ENCODE results near the gene BCOR. TPM values are rescaled to one million over a fixed set of nuclear protein-coding genes. Genes with fewer than 3 reads are reported as not detected.

Gene BCOR
- total RNA-seq, 4 donors from 2014 or later, result 12.0 to 20.1 (median 17.4) TPM

DNA sequence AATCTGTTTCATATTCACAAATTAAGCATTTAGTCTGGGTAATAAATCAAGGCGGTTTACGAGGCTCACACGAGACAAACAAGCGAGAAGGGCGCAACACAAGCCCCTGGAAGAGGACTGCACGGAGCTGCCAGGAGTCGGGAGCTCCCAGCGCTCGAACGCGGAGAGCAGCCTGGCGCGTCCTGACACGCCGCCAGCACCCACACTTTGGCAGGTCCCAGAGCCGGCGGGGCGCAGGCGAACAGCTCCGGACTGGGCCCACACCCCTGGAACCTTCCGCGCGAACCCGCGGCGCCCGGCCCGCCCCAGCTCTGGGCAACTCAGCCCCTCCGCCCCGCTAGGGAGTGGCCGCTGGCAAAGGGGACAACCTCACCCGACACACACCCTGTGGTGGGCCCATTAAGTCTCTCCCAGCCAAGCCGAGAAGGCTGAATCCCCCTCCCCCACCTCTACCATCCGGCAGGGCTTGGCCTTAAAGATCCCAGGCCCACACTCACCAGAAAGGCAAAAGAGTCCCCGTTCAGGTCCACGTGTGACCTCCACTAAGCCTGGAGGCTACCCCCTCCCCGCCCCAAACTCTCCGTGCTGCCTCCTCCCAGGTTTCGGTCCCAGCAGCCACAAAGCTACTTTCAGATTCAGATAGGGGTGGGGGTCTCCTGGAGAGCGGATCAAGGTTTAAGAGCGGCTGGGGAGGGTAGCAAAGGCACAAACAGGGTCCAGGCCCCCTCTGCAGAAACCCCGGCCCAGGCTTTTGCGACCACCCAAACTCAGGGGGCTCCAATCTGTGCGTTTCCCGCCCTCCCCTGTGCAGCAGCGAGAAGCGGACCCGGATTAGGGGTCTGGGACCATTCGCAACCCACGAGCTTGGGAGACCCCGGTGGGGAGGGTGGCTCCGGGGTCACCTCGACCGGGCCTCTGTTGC is 47.5 kb upstream of the BCOR start:
- H3K36me3 ChIP-seq, result no peaks in the 10 kb centered on the region
- DNase-seq, result no peak
- peak overlapping the region; percentile 21 to 70 (median 47) for H3K27ac ChIP-seq
- TF ChIP-seq, protein P1, sequence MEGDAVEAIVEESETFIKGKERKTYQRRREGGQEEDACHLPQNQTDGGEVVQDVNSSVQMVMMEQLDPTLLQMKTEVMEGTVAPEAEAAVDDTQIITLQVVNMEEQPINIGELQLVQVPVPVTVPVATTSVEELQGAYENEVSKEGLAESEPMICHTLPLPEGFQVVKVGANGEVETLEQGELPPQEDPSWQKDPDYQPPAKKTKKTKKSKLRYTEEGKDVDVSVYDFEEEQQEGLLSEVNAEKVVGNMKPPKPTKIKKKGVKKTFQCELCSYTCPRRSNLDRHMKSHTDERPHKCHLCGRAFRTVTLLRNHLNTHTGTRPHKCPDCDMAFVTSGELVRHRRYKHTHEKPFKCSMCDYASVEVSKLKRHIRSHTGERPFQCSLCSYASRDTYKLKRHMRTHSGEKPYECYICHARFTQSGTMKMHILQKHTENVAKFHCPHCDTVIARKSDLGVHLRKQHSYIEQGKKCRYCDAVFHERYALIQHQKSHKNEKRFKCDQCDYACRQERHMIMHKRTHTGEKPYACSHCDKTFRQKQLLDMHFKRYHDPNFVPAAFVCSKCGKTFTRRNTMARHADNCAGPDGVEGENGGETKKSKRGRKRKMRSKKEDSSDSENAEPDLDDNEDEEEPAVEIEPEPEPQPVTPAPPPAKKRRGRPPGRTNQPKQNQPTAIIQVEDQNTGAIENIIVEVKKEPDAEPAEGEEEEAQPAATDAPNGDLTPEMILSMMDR (IDR thresholded peaks at IDR 0.05), result no peak
- no peak for TF ChIP-seq POLR2A (IDR thresholded peaks at IDR 0.05)
- intact Hi-C loops (cut with DNase I), result no loop called here
- H3K9me3 ChIP-seq, result no peaks in the 10 kb centered on the region
- peak overlapping the region; percentile 44 to 63 (median 49) for H3K4me3 ChIP-seq
- peaks cover 10 to 69% (median 19%) of the 10 kb centered on the region in 3 donors for H3K4me1 ChIP-seq
- peaks cover 0 to 11% (median 0%) of the 10 kb centered on the region in 4 donors for H3K27me3 ChIP-seq
- WGBS, 2 donors, result 10% methylated on average over 4 of the region's 54 CpGs; no CpG with 5 or more reads in 1 of the 2 donors

DNA sequence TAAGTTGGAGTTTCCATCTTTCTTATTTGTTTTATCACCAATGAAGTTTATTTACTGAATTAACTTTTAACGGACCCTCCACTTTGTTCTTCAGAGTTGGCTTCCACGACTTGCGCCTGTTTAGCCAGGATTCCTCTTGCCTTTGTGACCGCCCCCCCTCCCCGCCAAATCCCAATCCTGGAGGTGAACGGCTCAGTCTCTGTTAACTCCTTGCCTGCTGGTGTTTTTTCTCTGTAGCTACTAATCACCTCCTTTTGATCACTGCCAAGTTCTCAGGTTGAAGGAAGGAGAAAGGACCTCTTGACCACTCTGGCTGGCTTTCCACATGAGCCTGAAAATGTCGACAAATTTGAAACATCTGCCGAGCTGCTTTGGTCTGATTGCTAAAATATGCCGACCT is 46.8 kb upstream of the BCOR start:
- WGBS, 2 donors, result 33 to 34% methylated on average over 5 to 9 of the region's 9 CpGs
- peaks cover 0 to 11% (median 0%) of the 10 kb centered on the region in 4 donors for H3K27me3 ChIP-seq
- peak overlapping the region in 1 of 4 donors; percentile 70 for H3K27ac ChIP-seq
- intact Hi-C loops (cut with DNase I), result no loop called here
- DNase-seq, result no peak
- peaks cover 10 to 69% (median 19%) of the 10 kb centered on the region in 3 donors for H3K4me1 ChIP-seq
- TF ChIP-seq, protein P1 (IDR thresholded peaks at IDR 0.05), result no peak
- TF ChIP-seq POLR2A (IDR thresholded peaks at IDR 0.05), result no peak
- H3K4me3 ChIP-seq, result peak overlapping the region in 3 of 4 donors; percentile 45 to 63 (median 53)
- no peaks in the 10 kb centered on the region for H3K36me3 ChIP-seq
- no peaks in the 10 kb centered on the region for H3K9me3 ChIP-seq

DNA sequence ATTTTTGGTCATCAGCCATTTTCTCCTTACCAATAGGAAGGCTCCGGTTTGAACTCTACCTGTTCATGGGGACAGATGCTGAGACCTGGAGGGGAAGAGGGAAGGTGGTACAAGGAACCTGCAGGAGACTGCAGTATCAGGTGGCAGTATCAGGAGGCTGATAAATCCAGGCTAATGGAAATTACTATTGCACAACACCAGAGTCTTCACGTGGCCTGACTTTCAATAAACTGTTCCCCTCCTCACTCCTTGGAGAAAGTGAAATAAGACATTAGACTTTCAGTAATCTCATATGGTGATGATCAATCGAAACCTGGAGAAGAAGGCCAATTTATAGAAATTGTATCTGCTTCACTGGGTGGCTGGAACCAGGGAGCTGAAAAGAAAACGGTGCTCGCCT is 46.2 kb upstream of the BCOR start:
- no peak for DNase-seq
- H3K9me3 ChIP-seq, result no peaks in the 10 kb centered on the region
- TF ChIP-seq POLR2A (IDR thresholded peaks at IDR 0.05), result no peak
- TF ChIP-seq, protein P1 (IDR thresholded peaks at IDR 0.05), result no peak
- H3K27me3 ChIP-seq, result peaks cover 0 to 11% (median 0%) of the 10 kb centered on the region in 4 donors
- intact Hi-C loops (cut with DNase I), result no loop called here
- H3K4me3 ChIP-seq, result no peak overlapping the region
- H3K27ac ChIP-seq, result no peak overlapping the region
- H3K36me3 ChIP-seq, result no peaks in the 10 kb centered on the region
- 45 to 85% methylated on average over 5 of the region's 5 CpGs for WGBS, 2 donors
- H3K4me1 ChIP-seq, result peaks cover 10 to 69% (median 19%) of the 10 kb centered on the region in 3 donors

DNA sequence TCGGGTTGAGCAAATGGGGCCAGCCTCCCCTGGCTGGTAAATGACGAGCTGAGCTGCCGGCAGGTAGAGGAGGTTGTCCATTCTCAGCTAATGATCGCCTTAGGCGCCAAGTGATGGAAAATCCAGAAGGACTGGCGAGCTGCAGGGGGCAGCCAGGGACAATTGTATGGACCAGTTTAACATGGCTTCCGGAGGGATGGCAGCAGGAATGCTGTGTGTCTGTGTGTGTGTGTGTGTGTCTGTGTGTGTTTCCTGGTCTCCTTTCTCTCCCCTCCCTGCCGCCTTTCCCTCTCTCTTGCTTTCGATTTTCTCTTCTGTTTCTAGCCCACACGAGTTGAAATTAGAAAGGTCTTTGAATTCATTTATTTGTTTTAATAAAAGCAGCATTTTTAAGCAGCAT is 45.2 kb upstream of the BCOR start:
- intact Hi-C loops (cut with DNase I), result no loop called here
- Histone ChIP-seq H3K36me3 (no peaks in the 10 kb centered on the region), H3K4me3 (no peak overlapping the region), H3K27ac (no peak overlapping the region), H3K27me3 (peaks cover 0 to 11% (median 0%) of the 10 kb centered on the region in 4 donors), H3K4me1 (peaks cover 10 to 60% (median 19%) of the 10 kb centered on the region in 3 donors), H3K9me3 (no peaks in the 10 kb centered on the region)
- TF ChIP-seq POLR2A (IDR thresholded peaks at IDR 0.05), result no peak
- TF ChIP-seq, protein P1 (IDR thresholded peaks at IDR 0.05), result no peak
- WGBS, 2 donors, result 59 to 95% methylated on average over 7 to 9 of the region's 10 CpGs
- DNase-seq, result no peak

DNA sequence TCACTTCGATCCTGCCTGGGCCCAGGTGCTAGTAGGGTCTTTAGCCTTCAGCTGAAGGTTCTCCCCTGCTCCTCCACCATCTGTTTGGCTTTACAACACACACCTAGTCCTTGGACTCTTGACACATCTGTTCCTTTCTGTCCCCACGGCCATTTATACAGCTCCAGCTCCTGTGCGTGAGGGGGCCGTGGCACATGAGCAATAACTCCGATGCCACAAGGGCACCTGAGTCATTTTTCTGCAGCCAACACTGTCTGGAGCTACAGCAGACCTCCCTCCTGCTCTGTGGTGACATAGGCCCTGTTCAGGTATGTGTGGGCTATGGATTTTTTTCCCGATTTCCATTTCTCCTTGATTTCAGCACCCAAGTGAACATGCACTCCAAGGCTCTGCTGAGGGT is 44.7 kb upstream of the BCOR start:
- Histone ChIP-seq H3K27ac (no peak overlapping the region), H3K27me3 (peaks cover 0 to 8% (median 0%) of the 10 kb centered on the region in 4 donors), H3K4me1 (peaks cover 10 to 54% (median 19%) of the 10 kb centered on the region in 3 donors), H3K4me3 (no peak overlapping the region), H3K9me3 (no peaks in the 10 kb centered on the region), H3K36me3 (no peaks in the 10 kb centered on the region)
- intact Hi-C loops (cut with DNase I), result no loop called here
- no peak for DNase-seq
- no peak for TF ChIP-seq POLR2A (IDR thresholded peaks at IDR 0.05)
- TF ChIP-seq, protein P1 (IDR thresholded peaks at IDR 0.05), result no peak
- 78 to 90% methylated on average over 4 to 5 of the region's 6 CpGs for WGBS, 2 donors
